HG03280 (cell line): ENCODE measurements around the gene GPR160.

Experiments used
- ATAC-seq: cut with Tn5 transposase; IDR thresholded peaks from one replicate; pipeline ENCODE4 v1.9.1; 2021; ENCODE audit warnings: mild to moderate bottlenecking, moderate library complexity; ENCODE audit not compliant: unreplicated experiment

The GPR160 gene

GRCh38 chr3:170063691-170064090 is 25.9 kb downstream of the GPR160 start:
- no peak for ATAC-seq

GRCh38 chr3:170064108-170064507 is 26.3 kb downstream of the GPR160 start:
- no peak for ATAC-seq

DNA sequence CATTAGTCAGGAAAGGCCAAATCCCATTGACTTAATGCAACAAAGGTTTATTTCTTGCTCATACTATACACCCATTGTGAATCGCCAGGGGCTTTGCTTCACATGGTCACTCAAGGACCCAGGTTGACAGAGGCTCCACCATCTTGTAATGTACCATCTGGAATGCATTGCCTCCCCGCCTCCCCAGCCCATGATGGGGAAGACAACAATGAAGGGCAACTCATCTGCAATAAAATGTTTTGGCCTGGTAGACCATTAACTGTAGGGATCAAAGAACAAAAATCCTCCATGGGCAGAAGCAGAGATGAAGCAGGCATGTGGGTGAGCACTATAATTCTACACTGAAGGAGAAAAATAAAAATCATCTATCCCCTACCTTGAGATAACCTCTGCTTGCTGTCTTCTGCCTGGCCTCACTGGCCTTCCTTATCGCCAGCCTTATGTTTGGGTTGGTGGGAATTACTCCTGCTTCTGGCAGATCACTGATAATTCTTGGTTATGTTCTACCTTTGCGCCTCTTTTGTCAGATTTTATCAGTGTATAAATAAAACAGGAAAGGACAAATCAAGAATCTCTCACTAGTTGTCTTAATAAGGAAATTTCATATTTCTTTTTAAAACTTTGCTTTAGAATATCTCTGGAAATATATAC is 37.8 kb downstream of the GPR160 start:
- no peak for ATAC-seq

DNA sequence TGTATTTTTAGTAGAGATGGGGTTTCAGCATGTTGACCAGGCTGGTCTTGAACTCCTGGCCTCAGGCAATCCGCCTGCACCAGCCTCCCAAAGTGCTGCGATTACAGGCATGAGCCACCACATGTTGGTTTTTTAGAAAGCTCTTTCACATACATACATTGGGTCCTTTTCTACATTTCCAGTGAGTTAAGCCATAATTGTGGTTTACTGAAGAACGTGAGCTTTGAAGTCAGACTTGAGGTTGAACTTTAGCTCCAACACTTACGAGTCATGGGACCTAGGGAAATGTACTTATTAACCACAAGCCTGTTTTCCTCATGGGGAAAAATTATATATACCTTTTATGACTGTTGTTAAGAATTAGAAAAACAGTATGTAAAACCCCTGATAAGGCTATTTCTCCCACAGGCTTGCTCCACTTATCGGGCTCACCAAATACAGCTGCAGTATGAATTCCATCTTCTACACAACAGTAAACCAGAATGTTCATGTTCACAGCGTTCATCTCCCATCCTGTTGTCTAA is 39.0 kb downstream of the GPR160 start:
- ATAC-seq, result no peak

GRCh38 chr3:170077361-170077760 is 39.6 kb downstream of the GPR160 start:
- no peak for ATAC-seq

GRCh38 chr3:170078620-170079281 is 41.0 kb downstream of the GPR160 start:
- ATAC-seq, result no peak

GRCh38 chr3:170079536-170080165 is 41.9 kb downstream of the GPR160 start:
- ATAC-seq, result no peak

- no peak for ATAC-seq
These were observed 42.8 kb downstream of the GPR160 start for GRCh38 chr3:170080605-170081004.

- ATAC-seq, result no peak
These were observed 43.4 kb downstream of the GPR160 start for GRCh38 chr3:170081079-170081741.

- ATAC-seq, result no peak
These were observed 45.5 kb downstream of the GPR160 start for GRCh38 chr3:170083343-170083742.

- ATAC-seq, result no peak
These were observed 47.6 kb downstream of the GPR160 start for GRCh38 chr3:170085396-170085795.

GRCh38 chr3:170089862-170090600 is 52.2 kb downstream of the GPR160 start:
- no peak for ATAC-seq

GRCh38 chr3:170090601-170090981 is 52.8 kb downstream of the GPR160 start:
- no peak for ATAC-seq

DNA sequence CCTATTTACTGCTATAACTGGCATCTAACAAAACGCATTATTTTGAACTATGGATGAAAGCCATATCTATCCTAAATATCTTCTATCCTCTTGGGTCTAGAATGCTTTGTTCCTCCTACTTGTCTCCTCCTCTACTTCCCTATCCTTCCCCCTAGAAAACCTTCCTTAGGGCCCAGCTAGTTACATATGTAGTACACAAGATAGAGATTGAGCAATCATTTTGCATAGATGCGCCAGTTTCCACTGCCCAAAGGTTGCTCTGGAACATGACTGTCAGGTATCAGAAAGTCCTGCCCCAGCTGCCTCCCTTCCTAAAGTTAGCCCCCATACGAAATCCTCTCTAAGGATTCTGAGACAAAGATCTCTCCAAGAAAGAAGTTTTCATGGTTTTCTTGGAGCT is 55.1 kb downstream of the GPR160 start:
- ATAC-seq, result no peak

DNA sequence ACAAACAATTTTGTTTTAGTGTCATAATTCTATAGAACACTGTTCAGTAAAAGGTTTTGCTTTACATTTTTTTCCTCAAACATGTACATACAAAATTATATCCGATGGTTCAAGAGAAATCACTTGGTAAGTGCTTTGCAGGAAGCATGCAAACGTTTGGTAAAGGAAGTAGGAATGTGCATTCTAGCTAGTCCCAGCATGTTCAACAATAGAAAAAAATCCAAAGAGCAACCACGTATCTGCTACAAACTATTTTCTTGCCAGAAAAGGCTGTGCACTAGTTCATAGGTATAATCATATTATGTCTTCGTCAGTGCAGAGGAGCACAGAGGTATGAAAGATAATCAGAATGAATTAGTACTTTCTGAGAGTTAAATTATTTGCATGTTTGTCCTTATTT is 58.0 kb downstream of the GPR160 start:
- no peak for ATAC-seq

DNA sequence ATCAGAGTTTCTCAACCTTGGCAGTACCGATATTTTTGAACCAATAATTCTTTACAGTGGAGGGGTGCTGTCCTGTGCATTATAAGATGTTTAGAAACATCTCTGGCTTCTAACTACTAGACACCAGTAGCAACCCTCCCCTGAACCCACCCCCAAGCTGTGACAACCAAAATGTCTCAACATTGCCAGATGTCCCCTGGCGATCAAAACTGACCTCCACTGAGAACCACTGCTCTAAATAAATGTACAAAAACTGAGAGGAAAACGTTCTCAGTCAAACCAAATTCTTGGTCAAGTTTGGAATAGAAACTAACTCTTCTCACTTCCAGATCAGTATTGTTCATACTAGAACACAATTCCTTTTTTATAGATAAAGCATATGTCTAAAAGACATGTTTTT is 58.5 kb downstream of the GPR160 start:
- ATAC-seq, result no peak

DNA sequence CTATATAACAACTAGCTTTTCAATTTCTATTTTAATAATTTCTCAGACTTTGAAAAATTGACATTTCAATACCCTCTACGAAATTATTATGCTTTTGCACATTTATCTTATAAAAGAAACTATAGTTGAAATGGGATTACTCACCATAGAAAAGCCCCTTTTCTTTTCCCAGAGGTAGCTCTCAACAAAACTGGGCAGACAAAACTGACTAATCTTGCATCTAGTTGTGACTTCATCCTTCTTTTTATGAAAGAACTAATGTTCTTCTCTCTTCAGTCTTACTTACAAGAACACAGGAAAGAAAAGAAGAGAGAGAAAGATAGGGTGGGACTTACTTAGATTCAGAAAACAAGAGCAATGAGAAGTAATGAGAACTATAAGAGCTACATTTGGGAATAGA is 61.0 kb downstream of the GPR160 start:
- ATAC-seq, result no peak

GRCh38 chr3:170100944-170101343 is 63.1 kb downstream of the GPR160 start:
- no peak for ATAC-seq

DNA sequence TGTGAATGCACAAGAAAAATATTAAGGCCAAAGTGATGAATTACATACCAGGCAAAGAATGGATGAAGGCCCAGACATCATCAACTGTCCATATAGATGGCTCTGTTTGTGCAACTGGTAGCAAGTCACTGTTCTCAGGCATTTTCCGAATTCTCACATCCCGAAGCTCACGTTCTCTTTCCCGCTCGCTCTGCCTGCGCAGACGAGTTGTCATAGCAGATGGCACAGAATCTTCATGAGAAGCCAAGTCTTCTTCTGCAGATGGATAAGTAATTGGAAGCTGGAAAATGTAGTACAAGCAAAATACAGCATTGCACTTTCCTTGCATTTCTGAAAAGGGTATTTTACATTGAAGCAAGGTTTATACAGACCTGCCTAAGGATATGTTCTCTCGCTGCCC is 64.6 kb downstream of the GPR160 start:
- no peak for ATAC-seq

DNA sequence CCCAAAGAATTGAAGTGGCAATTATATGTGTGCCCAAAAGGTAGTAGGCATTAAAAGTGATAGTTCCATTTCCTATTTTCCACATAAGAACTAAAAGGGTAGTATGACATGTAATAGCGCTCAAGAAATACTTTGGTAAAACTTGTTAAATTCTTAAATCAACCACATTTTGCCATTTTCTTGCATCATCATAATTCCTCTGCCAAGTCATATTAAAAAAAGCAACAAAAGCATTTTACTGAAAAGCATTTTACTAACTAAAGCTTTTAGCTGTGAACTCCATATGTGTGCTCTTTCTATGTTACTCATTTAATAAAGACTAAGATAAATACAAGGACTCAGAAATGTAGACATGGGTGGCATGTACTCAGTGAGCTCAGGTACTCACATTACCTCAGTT is 70.1 kb downstream of the GPR160 start:
- no peak for ATAC-seq

DNA sequence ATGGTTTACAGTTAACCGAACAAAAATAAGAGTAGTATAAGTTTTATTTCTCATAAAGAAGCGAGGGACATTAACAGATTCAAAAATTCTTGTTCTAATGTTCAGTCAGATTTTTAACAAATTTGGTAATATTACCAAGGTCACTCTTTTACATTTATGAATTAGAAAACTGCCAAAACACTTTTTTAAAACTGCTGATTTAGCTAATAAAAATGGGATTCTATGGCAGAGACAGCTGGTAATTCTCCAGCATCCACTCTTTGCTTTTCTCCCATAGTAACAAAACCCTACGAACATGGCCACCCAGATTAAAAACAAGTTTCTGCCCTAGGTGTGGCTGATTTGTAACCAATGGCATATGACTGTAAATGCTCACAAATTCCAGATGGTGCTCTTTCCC is 71.2 kb downstream of the GPR160 start:
- ATAC-seq, result no peak
